Forelimb muscle (tissue), 1 donor: ENCODE measurements around the gene OPRM1. TPM values are rescaled to one million over a fixed set of nuclear protein-coding genes. Genes with fewer than 3 reads are reported as not detected.

Source experiments
- DNase-seq: peaks from one replicate; pipeline ENCODE4 v3.0.0-alpha.2; 2013; ENCODE audit warnings: low read depth
- polyA plus RNA-seq: library from polyadenylated mRNA; unstranded; fragments of 120-200 nt; gene quantifications from one replicate; pipeline ENCODE4 v1.2.1, GENCODE V29; 2013; ENCODE audit not compliant: insufficient read length

The OPRM1 gene
- polyA plus RNA-seq, 1 donor, result 0.05 TPM

DNA sequence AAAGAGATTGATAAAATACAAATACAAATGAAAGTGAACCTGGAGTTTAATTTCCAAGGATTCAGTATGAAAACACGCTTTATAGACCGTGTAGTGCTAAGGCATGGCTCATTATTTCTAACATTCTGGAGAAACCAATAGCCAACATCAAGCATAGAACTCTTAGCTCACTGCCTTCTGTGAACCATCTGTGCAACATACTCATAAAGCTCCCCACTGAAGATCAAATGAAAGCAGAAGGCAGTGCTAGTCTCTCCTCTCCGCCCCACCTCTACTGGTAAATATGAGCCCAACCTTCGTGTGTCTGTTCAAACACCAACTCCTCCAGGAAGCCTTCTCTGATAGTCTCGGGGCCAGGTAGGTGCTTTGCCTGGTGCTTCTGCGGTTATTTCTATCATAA, 163.9 kb downstream of the OPRM1 start:
- no peak for DNase-seq

DNA sequence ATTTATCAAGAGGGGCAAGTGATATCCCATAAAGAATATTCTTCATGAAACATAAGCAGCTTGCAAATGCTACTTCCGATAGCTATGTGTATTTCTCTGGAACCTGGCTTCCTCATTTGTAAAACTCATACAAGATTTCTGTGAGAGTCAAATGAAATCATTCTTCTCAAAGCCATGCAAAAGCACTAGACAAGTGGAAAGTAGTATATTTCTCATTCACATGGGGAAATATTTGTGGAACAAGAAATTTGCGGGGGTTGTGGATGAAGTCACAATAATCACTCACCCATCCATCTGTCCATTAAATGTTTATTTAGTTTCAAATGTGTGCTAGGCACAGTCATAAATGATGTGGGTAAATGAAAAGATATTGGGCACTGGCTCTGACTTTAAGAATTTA, 167.1 kb downstream of the OPRM1 start:
- DNase-seq, result no peak

DNA sequence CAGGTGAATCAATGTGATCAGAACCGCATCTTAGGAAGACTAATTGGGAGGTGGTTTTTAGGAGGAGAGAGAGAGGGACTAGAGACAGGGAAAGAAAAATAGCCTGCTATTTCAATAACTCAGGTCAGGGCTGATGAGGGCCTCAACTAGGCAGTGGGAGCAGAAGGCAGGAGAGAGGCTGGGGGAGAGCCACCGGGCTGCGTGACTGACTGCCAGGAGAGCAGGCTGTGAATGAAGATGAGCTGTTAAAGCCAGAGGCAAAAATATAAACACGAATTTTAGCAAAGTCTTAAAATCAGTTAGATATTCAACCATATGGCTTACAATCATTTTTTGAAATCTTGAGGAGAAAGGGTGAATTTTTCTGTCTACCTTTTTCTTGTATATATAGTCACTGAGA, 168.0 kb downstream of the OPRM1 start:
- no peak for DNase-seq

DNA sequence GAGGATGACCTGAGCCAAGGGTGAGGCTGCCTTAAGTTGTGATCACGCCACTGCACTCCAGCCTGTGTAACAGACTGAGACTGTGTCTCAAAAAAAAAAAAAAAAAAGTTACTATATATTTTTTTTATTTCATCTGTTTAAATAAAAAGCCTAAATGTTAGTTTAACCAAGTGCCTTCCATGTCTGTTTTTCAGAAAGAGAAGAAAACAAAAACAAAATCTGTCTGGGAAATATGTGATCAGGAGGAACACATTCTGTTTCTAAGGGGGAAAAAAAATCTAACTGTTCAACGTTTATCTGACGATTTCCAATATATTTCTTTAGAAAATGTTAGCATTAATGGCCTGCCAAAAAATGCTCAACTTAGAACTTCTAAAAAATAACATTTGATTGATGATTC, 170.5 kb downstream of the OPRM1 start:
- DNase-seq, result no peak

DNA sequence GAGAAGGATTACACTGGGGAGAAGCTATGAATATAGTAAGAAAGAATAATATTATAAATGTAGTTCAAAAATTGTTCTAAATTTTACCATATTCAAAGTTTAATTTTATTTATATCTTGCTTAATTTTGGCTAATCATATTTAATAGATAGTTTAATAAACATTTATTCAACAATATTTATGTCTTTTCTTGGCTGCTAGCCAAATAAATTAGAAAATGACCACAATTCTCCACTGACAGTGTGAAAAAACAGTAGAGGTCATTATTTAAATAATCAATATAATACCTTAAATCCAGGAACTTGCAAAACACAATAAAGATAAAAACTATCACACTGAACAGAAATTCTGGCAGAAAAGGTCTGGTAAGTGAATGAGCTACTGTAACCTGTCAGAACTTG, 171.6 kb downstream of the OPRM1 start:
- no peak for DNase-seq

DNA sequence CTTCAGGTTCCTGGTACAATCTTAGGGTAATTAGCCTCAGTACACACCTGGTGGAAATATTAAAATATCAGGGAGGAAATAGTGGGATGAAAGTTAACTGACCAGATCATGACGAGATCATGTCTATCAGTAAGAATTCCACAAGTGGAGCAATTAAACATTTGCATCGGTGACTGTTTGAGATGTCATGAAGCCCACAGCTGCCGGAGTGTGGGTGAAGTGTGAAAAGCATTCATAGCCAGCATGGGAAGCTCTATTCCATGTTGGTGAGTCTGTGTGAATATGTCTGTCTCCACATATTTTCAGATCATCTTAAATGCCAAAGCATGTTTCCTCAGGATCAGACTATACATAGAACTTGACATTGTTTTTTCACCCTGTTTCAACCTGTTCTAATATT, 174.7 kb downstream of the OPRM1 start:
- no peak for DNase-seq

DNA sequence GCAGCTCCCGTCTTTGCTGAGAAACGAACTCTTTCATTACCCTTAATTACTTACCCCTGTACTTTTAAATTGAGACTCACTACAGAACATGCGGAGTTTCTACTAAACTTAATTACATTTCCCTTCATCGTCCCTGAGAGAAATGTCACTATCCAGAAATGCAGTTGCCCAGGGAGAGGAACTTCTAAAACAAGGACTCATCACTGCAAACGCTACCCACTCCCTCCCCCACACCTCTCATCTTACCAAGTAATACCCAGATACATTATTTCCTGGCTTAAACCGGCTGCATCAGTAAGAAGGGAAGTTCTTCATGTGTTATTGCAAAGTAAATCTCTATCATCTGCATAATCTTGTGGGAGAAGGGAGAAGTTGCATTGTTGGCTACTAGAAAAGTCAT, 179.3 kb downstream of the OPRM1 start:
- DNase-seq, result no peak

DNA sequence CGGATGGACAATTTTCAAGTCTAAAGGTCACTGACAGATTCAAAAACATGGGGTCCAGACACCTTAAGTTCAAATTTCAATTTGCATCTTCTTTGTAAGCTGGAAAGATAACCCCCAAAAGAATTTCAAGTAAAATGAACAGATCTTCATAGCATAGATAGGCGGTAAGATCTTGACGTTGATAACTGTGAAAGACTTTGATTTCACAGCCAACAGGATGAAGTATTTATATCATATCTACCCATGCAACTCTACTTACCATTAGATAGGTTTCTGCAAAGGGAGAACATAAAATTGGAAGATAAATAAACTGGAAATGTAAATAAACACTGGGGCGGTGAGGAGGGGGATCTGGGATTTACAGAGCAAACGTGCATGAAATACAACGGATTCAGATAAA, 179.7 kb downstream of the OPRM1 start:
- no peak for DNase-seq

DNA sequence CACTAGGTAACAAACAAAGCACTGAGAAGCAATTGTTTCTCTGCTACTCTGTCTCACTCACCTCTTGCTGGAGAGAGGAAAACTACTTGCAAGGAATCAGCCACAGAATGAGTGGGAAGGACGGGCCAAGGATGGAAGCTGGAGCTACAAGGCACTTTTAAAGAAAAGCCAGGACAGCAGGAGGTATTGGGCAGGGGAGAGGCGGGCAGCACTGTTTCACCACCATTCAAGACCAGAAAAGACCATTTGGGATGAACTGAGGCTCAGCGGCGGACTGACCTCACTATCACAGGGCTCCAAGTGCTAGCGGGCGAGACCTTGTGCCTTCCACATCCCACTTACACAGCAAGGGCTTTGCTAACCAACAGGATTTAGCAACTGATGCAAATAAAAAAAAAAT, 180.2 kb downstream of the OPRM1 start:
- no peak for DNase-seq

DNA sequence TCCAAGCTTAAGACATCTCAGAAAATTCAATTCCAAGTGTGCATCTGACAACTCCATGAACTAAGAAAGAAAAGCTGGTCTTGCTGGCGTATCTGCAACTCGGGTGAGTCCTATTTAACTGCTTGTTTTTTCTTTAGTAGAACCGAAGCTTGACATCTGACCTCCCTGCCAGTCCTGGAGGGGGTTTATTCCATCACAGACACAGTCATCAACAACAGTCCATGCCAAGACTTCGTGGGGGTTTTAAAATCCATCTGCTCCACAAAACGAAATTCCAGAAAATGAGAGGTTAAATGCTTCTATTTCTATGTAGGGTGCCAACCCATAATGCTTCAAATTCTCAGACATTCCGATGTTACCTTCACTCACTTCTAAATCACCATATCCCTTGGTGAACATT, 183.7 kb downstream of the OPRM1 start:
- DNase-seq, result no peak

DNA sequence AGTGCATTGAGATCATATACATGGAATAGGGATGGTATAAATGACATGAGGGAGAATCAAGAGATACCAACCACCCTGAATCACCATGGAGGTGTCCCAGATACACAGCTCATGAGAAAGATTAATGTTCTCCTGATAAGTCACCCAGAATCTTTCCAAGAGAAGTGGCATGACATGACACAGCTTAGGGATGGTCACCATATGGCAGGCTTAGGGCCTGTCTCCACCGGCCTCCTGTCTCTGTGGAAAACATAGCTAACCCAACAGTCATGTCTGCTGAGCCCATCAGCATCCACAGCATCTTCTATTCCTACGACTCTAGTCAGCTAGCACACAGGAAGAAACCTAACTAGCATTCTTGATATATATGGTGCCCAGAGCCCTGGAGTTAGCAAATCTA, 184.3 kb downstream of the OPRM1 start:
- DNase-seq, result no peak

DNA sequence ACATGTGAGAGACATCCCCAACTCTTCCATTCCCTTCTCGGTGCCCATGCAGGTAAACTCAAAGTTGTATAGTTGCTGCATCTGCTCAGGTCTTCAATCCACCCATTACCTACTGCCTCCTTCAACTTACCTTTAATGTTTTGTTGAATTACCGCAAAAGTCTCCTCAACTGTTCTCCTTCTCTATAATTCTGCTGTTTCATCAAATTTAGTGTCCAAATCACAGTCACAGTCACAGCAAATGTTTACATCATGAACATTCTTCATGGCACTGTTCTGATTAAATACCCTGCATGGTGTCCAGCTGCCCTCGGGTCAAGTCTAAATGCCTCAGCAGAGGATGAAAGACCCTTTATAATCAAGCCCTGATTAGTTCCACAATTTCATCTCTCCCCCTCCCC, 187.4 kb downstream of the OPRM1 start:
- DNase-seq, result no peak

DNA sequence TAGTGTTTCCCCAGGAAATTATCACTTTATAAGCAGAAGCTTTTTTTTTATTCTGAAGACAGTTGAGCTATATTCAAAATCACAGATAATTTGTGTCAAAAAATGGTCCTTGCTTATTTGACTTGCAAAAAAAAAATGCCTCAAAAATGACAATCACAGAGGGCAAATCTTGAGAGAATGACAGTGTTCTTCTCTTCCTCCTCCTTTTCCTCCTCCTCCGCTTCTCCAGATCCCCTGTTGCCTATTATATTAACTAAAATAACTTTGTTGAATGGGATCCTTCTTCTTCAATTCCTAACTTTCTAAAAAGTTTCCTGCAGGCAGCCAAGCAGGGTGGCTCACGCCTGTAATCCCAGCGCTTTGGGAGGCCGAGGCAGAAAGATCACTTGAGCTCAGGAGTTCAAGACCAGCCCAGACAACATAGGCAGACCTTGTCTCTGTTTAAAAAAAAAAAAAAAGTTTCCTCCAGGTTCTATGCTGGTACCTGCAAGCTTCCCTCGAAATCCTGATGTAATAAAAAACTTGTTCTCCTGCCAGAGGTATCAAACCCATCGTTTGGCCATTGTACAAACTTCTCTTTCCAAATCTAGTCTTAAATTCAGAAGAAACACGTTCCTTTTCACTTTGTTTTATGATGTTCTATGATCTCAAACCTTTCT, 189.0 kb downstream of the OPRM1 start:
- no peak for DNase-seq

DNA sequence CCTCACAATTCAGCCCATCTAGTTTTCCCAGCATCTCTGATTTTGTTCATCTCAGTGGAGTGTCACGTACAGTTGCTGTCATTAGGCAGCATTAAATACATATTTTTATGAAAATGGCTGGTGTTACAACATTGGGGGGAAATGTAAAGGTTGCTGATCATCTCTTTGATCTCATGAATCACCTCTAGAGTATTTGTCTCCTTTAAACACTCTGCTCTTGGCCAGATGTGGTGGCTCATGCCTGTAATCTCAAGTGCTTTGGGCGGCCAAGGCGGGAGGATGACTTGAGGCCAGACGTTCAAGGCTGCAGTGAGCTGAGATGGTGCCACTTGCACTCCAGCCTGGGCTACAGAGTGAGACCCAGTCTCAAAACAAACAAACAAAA, 189.5 kb downstream of the OPRM1 start:
- no peak for DNase-seq

DNA sequence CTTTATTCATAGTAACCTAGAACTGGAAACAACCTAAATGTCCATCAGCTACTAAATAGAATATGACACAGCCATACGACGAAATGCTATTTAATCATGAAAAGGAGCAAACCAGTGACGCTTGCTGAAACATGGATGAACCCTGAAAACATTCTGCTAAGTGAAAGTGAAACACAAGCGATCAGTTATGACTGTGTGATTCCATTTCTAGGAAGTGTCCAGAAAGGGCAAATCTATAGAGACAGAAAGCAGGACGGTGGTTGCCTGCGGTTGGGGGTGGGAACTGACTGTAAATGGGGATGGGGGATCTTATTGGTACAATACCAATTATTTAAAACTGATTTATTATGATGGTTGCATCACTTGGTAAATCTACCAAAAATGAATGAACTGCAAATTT, 190.7 kb downstream of the OPRM1 start:
- DNase-seq, result no peak

DNA sequence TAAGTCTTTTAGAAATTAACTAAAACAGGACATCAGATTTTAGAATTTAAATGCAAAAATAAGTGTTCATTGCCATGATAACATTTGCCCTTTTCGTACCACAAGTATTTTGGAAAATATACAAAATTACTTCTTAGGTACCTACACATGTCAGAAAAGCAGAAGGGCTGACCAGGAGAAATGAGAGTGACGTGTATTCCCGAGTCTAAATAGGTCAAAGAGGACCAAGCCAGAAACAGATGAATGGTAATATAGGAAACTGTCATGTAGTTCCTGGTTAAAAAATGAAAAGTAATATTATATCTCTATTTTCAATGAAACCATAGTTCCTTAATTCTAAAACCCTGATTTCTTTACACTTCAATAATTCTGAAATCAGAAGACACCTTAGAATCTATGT, 191.4 kb downstream of the OPRM1 start:
- DNase-seq, result no peak

DNA sequence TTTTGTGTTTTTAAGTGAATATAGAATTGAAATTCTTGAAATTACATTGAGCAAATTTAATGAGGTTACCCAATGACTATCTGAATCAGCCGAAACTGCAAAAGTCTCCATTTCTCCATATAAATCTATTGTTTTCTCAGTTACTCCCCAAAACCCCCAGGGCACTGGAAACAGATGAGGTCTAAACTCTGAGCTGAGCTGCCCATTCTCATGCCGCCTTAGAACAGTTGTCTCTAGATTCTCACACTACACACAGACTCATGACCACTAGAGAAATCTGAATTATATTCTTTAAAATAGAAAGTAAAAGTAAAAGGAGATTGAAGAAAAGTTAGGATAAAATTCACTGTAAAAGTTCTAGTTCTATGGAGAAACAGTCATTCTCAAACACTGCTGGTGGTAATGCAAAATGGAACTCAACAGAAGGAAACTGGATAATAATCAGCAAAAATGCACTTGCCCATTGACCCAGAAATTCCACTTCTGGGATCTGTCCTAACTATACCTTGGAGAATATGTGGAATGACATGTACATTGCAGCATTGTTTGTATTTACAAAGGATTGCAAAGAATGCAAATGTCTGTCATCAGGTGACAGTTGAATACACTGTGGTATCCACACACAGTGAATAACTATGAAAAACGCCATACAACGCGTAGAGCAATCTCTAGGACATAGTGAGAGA, 192.0 kb downstream of the OPRM1 start:
- no peak for DNase-seq

DNA sequence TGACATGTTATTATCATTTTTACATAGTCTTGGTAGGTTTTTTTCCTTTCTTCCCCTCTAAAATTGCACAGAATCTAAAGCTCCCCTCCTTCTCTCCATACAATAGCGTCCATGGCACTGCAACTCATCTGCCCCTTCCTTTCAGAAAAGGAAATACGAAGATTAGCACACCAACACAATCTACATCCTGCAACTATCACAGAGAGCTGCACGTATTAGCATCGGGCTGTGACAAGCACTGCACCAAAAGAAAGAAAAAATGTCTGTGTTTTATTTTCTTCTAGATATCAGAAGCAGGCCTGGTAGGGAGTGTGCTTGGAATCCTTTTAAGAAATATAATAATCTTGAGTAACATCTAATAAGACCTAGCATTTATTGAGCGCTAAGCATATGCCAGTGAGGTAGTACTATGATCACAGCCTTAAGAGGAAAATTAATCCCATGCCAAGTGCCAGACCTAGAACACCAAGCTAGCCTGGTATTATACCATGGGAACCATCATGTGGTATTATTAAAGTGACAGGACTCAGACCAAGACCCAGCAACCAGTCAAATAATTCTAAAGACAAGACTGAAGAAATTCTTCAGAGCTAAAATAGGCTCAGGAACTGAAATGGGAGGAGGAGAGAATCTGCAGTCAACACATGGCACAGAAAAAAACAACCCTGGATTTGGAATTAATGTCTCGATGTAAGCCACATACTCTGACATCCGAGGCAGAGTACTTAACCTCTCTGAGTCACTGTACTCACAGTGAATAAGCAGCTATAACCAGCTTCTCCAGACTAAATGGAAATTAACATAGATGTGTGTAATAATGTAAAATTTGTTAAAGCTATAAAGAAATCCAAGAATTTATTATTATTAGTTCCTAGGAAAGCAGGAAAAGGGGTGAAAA, 193.2 kb downstream of the OPRM1 start:
- DNase-seq, result no peak

DNA sequence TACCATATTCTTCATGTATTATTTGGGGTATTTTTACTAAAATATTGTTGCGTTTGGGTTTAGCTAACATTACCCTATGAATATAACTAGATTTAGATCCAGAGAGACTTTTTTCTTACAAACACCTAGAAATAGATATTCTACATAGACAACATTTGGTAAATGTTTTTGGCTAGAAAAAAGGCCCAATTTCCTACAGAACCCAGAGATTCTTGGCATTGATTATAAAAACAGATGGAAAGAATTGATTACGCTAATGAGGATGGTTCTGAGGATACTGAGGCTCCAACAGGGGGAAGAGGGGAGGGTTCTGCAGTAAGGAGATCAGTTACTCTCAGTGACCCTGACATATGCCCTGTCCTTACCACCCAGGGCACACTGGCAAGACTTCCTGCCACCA, 194.3 kb downstream of the OPRM1 start:
- DNase-seq, result no peak

DNA sequence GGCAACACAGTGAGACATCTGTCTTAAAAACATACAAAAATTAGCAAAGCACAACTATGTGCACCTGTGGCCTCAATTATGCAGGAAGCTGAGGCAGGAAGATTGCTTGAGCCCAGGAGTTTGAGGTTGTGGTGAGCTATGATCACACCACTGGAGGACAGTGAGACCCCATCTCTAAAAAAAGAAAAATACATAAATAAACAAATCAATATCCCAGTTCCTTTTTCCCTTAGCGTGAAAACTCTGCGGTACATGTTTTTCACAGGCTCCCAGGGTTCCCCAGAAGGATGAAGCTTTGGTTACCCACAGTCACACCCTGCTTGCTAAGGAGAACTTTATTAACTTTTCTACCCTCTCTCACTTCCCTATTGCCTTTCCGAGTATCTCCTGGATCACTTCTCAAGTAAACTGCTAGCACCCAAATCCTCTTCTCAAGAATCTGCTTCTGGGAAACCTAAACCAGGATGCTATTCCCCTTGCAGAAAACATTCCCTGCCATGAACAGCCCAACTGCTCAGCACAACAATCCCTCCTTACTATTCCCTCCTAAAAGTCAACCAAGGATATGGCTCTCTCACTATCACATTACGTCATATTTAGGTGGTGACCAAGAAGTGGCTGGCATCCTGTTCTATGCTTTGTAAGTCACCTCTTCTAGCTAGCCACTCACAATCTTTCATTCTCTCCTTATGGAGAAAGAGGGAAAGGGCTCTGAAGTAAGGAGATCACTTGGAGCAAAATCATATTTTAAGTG, 195.2 kb downstream of the OPRM1 start:
- DNase-seq, result no peak

DNA sequence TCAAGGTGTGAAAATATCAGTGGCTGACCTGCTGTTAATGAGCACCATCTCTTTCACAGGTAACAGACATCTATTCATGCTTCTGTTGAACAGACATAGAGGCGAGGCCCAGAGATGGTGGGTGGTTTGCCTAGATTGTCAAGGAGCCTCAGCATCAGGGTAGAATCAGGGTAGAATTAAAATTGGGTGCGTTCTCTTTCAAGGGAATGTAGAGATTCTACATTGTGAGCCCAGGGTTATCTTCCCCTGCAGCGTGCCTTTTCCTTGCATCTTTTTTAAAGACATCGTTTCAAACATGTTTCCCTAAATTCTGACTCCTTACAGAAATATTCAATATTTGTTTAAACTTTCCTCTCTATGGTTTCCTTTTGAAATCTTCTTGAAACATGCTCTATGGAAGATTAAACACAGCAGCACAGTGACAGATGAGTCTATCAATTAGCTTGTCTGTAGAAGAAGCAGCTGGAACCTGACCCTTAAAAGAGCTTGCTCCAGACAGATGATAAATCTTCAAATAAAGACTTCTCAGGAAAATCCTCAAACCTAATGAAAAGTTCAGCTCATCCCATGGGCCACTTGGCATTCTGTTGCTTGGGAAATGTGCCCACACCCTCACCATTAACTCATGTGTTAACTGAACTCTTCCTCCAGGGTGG, 197.7 kb downstream of the OPRM1 start:
- no peak for DNase-seq

DNA sequence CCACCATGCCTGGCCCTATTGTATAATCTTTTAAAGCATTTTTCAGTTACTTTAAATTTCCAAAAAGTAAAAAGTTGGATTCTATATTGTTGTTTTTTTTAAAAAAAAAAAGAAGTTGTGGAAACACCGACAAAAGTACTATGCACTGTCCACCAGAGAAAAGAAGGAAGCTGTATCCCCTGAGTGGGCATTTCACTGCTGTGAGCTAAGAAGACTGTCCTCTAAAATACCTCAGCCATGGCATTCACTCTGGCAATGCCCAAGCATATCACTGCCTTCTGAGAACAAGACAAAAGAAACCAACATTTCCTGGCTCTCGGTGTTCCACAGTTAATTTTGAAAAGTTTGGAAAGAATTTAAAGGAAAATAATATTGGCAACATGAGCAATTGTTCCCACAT, 199.8 kb downstream of the OPRM1 start:
- DNase-seq, result no peak
